Measurements from ENCODE around the gene BRINP1. TPM values are rescaled to one million over a fixed set of nuclear protein-coding genes. Genes with fewer than 3 reads are reported as not detected.

BRINP1 gene
- total RNA-seq, 4 donors from 2014 or later: 1.3 TPM; not detected in 3

DNA sequence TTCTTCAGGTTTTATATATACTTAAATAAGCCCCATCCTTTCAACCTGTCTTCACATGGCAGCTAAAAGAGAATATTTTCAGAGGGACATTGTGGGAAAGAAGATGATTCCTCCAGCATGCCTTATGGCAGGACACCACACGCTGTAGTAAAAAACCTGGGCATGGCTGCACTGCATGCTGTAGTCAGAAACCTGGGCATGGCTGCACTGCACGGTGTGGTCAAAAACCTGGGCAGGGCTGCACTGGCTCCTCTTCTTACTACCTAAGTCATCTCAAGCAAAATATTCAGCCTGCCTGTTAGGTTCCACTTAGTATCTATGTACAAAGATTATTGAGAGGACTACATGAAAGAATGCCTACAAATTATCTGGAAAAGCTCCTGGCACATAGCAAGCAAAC lies 153.6 kb downstream of the BRINP1 start:
- H3K27me3 ChIP-seq: no peaks in the 10 kb centered on the region
- H3K9me3 ChIP-seq: no peaks in the 10 kb centered on the region
- TF ChIP-seq POLR2A (IDR thresholded peaks at IDR 0.05): no peak
- TF ChIP-seq, protein P1, sequence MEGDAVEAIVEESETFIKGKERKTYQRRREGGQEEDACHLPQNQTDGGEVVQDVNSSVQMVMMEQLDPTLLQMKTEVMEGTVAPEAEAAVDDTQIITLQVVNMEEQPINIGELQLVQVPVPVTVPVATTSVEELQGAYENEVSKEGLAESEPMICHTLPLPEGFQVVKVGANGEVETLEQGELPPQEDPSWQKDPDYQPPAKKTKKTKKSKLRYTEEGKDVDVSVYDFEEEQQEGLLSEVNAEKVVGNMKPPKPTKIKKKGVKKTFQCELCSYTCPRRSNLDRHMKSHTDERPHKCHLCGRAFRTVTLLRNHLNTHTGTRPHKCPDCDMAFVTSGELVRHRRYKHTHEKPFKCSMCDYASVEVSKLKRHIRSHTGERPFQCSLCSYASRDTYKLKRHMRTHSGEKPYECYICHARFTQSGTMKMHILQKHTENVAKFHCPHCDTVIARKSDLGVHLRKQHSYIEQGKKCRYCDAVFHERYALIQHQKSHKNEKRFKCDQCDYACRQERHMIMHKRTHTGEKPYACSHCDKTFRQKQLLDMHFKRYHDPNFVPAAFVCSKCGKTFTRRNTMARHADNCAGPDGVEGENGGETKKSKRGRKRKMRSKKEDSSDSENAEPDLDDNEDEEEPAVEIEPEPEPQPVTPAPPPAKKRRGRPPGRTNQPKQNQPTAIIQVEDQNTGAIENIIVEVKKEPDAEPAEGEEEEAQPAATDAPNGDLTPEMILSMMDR (IDR thresholded peaks at IDR 0.05): no peak
- no peak for DNase-seq
- H3K4me1 ChIP-seq: no peaks in the 10 kb centered on the region
- no peaks in the 10 kb centered on the region for H3K36me3 ChIP-seq
- H3K27ac ChIP-seq: no peak overlapping the region
- H3K4me3 ChIP-seq: no peak overlapping the region
- intact Hi-C loops (cut with DNase I; ENCODE audit: low total_unique reads): no loop called here

DNA sequence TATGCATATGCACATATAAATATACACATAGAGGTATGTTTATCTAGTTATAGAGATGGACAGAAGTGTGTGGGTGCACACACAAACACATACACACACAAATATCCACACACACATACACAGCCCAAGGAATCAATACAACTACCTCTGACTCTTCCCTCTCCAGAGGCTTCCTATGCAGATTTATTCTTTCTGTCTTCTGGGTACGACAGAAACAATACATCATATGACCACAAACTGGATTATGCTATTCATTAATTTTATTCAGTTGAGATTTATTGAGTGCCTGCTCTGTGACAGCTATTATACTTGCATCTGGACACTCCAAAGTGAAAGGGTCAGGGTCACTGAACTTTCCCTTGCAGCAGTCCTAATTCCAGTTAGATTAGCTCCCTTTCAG lies 155.8 kb downstream of the BRINP1 start:
- Histone ChIP-seq H3K4me1 (no peaks in the 10 kb centered on the region), H3K27me3 (no peaks in the 10 kb centered on the region), H3K27ac (no peak overlapping the region), H3K9me3 (no peaks in the 10 kb centered on the region), H3K4me3 (no peak overlapping the region), H3K36me3 (no peaks in the 10 kb centered on the region)
- DNase-seq: no peak
- intact Hi-C loops (cut with DNase I; ENCODE audit: low total_unique reads): no loop called here
- no peak for TF ChIP-seq POLR2A (IDR thresholded peaks at IDR 0.05)
- TF ChIP-seq, protein P1 (IDR thresholded peaks at IDR 0.05): no peak

DNA sequence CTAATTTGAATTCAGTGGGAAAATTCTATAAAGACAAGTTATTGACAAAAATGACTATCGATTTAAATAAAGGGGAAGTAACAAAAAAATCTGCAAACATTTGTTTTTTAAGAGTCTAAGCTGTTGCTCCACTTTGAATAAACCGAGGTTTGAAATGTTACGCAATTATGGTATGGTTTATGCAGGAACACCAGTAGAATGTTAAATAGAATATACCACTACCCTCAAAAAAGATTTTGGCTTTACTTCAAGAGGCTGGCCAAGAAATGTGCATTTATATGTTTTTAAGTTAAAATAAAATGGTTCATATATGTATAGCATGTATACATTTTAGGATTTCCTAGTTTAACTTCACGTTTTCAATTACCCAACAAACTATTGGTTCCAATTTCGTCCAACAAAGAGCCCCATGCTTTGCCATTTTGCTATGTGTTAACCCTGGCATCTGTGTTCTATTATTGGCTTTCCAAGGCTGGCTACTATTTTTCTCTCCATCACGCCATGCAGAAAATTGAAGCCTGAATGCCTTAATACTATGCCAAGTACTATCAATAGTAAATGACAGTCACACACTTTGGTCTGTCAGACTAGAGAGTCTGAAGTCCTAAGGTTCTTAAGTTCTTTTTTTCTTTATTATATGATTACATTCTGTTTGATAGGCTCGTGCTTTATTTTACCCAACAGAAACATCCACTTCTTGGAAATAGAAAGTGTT lies 171.2 kb downstream of the BRINP1 start:
- TF ChIP-seq, protein P1 (IDR thresholded peaks at IDR 0.05): no peak
- no peak for TF ChIP-seq POLR2A (IDR thresholded peaks at IDR 0.05)
- intact Hi-C loops (cut with DNase I; ENCODE audit: low total_unique reads): no loop called here
- no peaks in the 10 kb centered on the region for H3K9me3 ChIP-seq
- no peaks in the 10 kb centered on the region for H3K36me3 ChIP-seq
- no peak overlapping the region for H3K4me3 ChIP-seq
- DNase-seq: no peak
- no peak overlapping the region for H3K27ac ChIP-seq
- H3K27me3 ChIP-seq: no peaks in the 10 kb centered on the region
- H3K4me1 ChIP-seq: no peaks in the 10 kb centered on the region

DNA sequence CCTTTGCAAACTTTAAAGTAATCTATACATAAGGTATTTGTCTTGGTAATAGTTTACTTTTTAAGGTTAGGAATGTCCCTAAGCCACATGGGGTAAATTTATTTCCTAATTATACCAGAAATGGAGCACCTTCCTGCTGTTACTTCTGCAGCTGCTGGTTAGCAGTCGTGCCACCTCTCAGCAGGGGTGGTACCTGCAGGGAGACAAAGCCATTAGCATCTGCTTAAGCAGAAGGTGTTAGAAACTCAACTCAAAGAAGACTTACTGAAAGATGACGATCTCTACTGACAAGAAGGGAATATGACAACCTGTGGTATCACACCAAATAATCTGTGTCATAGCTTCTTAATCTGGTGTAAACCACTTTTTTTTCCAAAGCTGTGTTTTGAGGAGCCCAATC lies 173.7 kb downstream of the BRINP1 start:
- Histone ChIP-seq H3K4me3 (no peak overlapping the region), H3K4me1 (no peaks in the 10 kb centered on the region)
- DNase-seq: no peak

DNA sequence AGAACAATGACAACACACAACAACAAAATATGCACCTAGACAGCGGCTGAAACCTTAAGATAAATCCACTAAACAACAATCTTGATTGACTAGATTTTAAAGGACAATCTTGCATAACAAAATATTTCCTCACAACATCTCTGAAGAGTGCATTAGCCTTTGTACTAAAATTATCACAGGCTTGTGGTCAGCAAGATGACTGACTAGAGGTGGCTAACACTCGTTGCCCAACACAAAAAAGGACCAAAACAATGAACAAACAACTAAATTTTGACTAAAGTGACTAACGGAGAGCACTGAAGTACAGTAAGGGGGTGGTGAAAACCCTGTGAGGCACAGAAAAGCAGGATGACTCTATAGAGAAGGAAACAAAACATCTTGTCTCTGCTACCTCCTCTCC lies 183.9 kb downstream of the BRINP1 start:
- intact Hi-C loops (cut with DNase I; ENCODE audit: low total_unique reads): no loop called here
- H3K36me3 ChIP-seq: no peaks in the 10 kb centered on the region
- no peak for DNase-seq
- H3K4me1 ChIP-seq: no peaks in the 10 kb centered on the region
- no peak overlapping the region for H3K27ac ChIP-seq
- no peak overlapping the region for H3K4me3 ChIP-seq
- no peak for TF ChIP-seq POLR2A (IDR thresholded peaks at IDR 0.05)
- TF ChIP-seq, protein P1 (IDR thresholded peaks at IDR 0.05): no peak
- H3K27me3 ChIP-seq: no peaks in the 10 kb centered on the region
- H3K9me3 ChIP-seq: no peaks in the 10 kb centered on the region

More for the DNA sequence above, 173.7 kb downstream of the BRINP1 start:
- no peaks in the 10 kb centered on the region for H3K36me3 ChIP-seq
- no peaks in the 10 kb centered on the region for H3K27me3 ChIP-seq
- intact Hi-C loops (cut with DNase I; ENCODE audit: low total_unique reads): no loop called here
- H3K9me3 ChIP-seq: no peaks in the 10 kb centered on the region
- no peak for TF ChIP-seq POLR2A (IDR thresholded peaks at IDR 0.05)
- TF ChIP-seq, protein P1 (IDR thresholded peaks at IDR 0.05): no peak
- H3K27ac ChIP-seq: no peak overlapping the region
